Psoas muscle (tissue), 8 donors: Measurements from ENCODE around the gene COBL. TPM values are rescaled to one million over a fixed set of nuclear protein-coding genes. Genes with fewer than 3 reads are reported as not detected.

Source experiments
- ATAC-seq, 4 donors: fragments of 200-7000 bp; cut with Tn5 transposase; one replicate each; pipeline ENCODE4 v1.9.1; 2020; ENCODE audit warnings: moderate library complexity in 3 of 4, mild to moderate bottlenecking in 2 of 4
- DNase-seq, 2 donors: peaks; one replicate each; pipeline ENCODE4 v3.0.0-alpha.2; 2020
- H3K27ac ChIP-seq: fragments of 200-600 bp; one replicate; pipeline ENCODE4 v1.8.0; 2022
- H3K27me3 ChIP-seq, 3 donors: fragments of 200-600 bp in 1 of 3; one replicate each; pipeline versions ENCODE4 v1.6.1 to v1.8.0; 2013 to 2022; ENCODE audit warnings: low read length in 2 of 3, mild to moderate bottlenecking in 2 of 3, moderate library complexity in 1 of 3; ENCODE audit not compliant: insufficient read depth in 3 of 3
- H3K36me3 ChIP-seq, 2 donors: fragments of 200-600 bp in 1 of 2; one replicate each; pipeline versions ENCODE4 v1.6.1 to v1.8.0; 2013 to 2022; ENCODE audit warnings: low read depth in 1 of 2, mild to moderate bottlenecking in 1 of 2, moderate library complexity in 1 of 2; ENCODE audit not compliant: insufficient read depth in 1 of 2
- H3K4me1 ChIP-seq: fragments of 200-600 bp; one replicate; pipeline ENCODE4 v1.8.0; 2022
- H3K4me3 ChIP-seq: fragments of 200-600 bp; one replicate; pipeline ENCODE4 v1.8.0; 2022; ENCODE audit warnings: mild to moderate bottlenecking
- H3K9me3 ChIP-seq: fragments of 200-600 bp; one replicate; pipeline ENCODE4 v1.8.0; 2022
- CTCF ChIP-seq: fragments of 200-600 bp; IDR thresholded peaks from one replicate; pipeline ENCODE4 v1.8.0; 2022; ENCODE audit warnings: antibody characterized with exemption
- WGBS, 3 donors: extraction: QIAGEN DNeasy Blood & Tissue Kit; methylation state at CpG; one replicate each; pipeline versions ENCODE4 v1.1.6 to v1.1.7; 2013; 5-methylcytosine and 5-hydroxymethylcytosine counted together
- intact Hi-C, 2 donors: fragments of 100-400 bp; cut with DNase I; formaldehyde crosslinking; loops; one replicate each; pipeline versions ENCODE4 v1.11.0 to v1.14.2; 2022
- polyA plus RNA-seq, 3 donors: library from polyadenylated mRNA; stranded (reverse); fragments of 200-250 nt; gene quantifications; one replicate each; pipeline ENCODE4 v1.2.3, GENCODE V29; 2013
- total RNA-seq, 4 donors: library from RNA; stranded (reverse); fragmentation: NEBNext Ultra II Directional in 2 of 4; extraction: Animal tissue kit (Norgen Biotek cat#: 25700) in 2 of 4; gene quantifications; one replicate each; pipeline versions ENCODE4 v1.2.1 to v1.2.4, GENCODE V29; 2021 to 2023
- donor health status: healthy with polysubstance abuse.
- donor health status: DM: no; HTN: no; CAD: no; lungs with moderate emphysema.
- donor health status: Bipolar disorder and iron deficiency.
- donor health status: healthy.
- donor health status: DM: yes; HTN: yes; CAD: no.
- donor health status: DM: no; HTN: no; CAD: no.
- donor health status: DM: no; HTN: no; CAD: no.
- donor health status: DM: yes; HTN: yes; CAD: no.

The COBL gene
- total and polyA plus RNA-seq, 7 donors, result 57.5 to 139 (median 115) TPM

GRCh38 chr7:51158742-51159445 lies 157.7 kb downstream of the COBL start:
- H3K36me3 ChIP-seq, result no peaks in the 10 kb centered on the region
- H3K9me3 ChIP-seq, result no peaks in the 10 kb centered on the region
- ATAC-seq, result no peak
- 80 to 86% (median 81%) methylated on average over 36 of the region's 36 CpGs for whole genome bisulfite sequencing, 3 donors
- intact Hi-C loops, result no loop called here
- no peak overlapping the region for H3K4me3 ChIP-seq
- no peak for TF ChIP-seq CTCF
- H3K4me1 ChIP-seq, result peaks cover 12% of the 10 kb centered on the region
- no peaks in the 10 kb centered on the region for H3K27me3 ChIP-seq
- H3K27ac ChIP-seq, result no peak overlapping the region
- DNase-seq, result no peak

GRCh38 chr7:51158211-51158610 lies 158.4 kb downstream of the COBL start:
- DNase-seq (no peak), ATAC-seq (no peak)
- H3K27ac ChIP-seq, result no peak overlapping the region
- H3K4me1 ChIP-seq, result peaks cover 11% of the 10 kb centered on the region
- no peak overlapping the region for H3K4me3 ChIP-seq
- no peaks in the 10 kb centered on the region for H3K36me3 ChIP-seq
- no peak for TF ChIP-seq CTCF
- no peaks in the 10 kb centered on the region for H3K27me3 ChIP-seq
- intact Hi-C loops, result no loop called here
- no peaks in the 10 kb centered on the region for H3K9me3 ChIP-seq
- 66 to 79% (median 74%) methylated on average over 8 of the region's 8 CpGs for WGBS, 3 donors

GRCh38 chr7:51154201-51154600 lies 162.4 kb downstream of the COBL start:
- no peak overlapping the region for H3K27ac ChIP-seq
- DNase-seq (no peak), ATAC-seq (no peak)
- H3K9me3 ChIP-seq, result no peaks in the 10 kb centered on the region
- TF ChIP-seq CTCF, result no peak
- intact Hi-C loops, result no loop called here
- H3K27me3 ChIP-seq, result no peaks in the 10 kb centered on the region
- 78 to 86% (median 79%) methylated on average over 4 of the region's 4 CpGs for WGBS, 3 donors
- H3K36me3 ChIP-seq, result no peaks in the 10 kb centered on the region
- H3K4me1 ChIP-seq, result no peaks in the 10 kb centered on the region
- H3K4me3 ChIP-seq, result no peak overlapping the region

- ATAC-seq, result no peak
- Histone ChIP-seq H3K4me1 (no peaks in the 10 kb centered on the region), H3K27me3 (no peaks in the 10 kb centered on the region)
Measured at GRCh38 chr7:51152706-51153200, 163.9 kb downstream of the COBL start.

More at GRCh38 chr7:51152706-51153200, 163.9 kb downstream of the COBL start:
- intact Hi-C loops, result no loop called here
- H3K36me3 ChIP-seq, result no peaks in the 10 kb centered on the region
- no peak for DNase-seq
- no peak overlapping the region for H3K4me3 ChIP-seq
- TF ChIP-seq CTCF, result no peak
- WGBS, 3 donors, result 79 to 86% (median 81%) methylated on average over 4 of the region's 4 CpGs
- no peak overlapping the region for H3K27ac ChIP-seq
- H3K9me3 ChIP-seq, result no peaks in the 10 kb centered on the region
